Measurements from ENCODE around the gene HOTAIR. TPM values are rescaled to one million over a fixed set of nuclear protein-coding genes. Genes with fewer than 3 reads are reported as not detected.

The HOTAIR gene
- total RNA-seq, 1 donor from 2014 or later = not detected

DNA sequence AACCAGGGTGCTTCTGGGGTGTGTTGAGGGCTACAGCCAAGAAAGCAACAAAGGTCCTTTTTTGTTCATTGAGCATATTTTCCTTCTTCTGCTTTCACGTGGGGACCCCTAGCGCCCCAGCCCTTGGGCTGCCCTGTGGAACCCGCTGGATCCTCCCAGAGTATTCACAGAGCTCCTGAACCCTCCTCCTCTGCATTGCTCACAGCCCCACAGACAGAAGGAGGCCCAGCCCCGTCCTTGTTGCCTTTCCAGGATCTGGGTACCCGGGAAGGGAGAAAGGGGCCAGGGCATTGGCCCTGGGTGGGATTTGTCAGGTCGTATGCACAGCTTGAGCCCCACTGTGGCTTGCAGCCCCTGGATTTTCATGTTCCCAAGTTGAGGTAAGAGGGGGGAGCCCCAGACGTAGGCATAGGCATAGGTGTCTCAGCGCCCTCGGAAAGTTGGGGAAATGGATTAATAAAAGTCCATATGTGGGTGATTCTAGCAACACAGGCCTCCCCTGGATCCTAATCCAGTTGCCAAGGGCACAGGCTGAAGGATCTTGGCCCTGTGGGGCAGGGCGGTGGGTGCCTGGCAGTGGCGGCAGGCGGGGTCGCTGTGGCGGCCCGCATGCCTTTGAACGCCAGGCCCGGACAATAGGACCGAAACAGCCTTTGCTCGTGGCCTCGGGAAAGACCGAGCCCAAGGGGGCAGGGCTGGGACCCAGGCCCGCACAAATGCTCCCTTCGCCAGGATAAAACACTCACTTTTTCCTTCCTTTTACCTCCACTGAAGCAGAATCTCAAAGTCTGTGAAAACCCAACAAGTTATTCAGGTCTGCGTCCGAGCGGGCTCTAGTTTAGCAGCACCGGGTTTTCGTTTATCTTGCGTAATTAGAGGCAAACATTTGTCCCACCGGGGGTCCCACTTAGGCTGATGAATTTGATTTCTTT lies 7.1 kb upstream of the HOTAIR start:
- TF ChIP-seq, protein P1, sequence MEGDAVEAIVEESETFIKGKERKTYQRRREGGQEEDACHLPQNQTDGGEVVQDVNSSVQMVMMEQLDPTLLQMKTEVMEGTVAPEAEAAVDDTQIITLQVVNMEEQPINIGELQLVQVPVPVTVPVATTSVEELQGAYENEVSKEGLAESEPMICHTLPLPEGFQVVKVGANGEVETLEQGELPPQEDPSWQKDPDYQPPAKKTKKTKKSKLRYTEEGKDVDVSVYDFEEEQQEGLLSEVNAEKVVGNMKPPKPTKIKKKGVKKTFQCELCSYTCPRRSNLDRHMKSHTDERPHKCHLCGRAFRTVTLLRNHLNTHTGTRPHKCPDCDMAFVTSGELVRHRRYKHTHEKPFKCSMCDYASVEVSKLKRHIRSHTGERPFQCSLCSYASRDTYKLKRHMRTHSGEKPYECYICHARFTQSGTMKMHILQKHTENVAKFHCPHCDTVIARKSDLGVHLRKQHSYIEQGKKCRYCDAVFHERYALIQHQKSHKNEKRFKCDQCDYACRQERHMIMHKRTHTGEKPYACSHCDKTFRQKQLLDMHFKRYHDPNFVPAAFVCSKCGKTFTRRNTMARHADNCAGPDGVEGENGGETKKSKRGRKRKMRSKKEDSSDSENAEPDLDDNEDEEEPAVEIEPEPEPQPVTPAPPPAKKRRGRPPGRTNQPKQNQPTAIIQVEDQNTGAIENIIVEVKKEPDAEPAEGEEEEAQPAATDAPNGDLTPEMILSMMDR (IDR thresholded peaks at IDR 0.05; ENCODE audit: unreplicated experiment) = no peak
- H3K27me3 Mint-ChIP-seq = peaks cover 94% of the 10 kb centered on the region
- no peak overlapping the region for H3K4me3 Mint-ChIP-seq (ENCODE audit: low read depth)
- no peak overlapping the region for H3K27ac Mint-ChIP-seq
- no peak for DNase-seq (ENCODE audit: low spot score, unreplicated experiment)
- H3K9me3 Mint-ChIP-seq (ENCODE audit: low read depth) = no peaks in the 10 kb centered on the region
- H3K36me3 Mint-ChIP-seq (ENCODE audit: insufficient read depth) = no peaks in the 10 kb centered on the region
- H3K4me1 Mint-ChIP-seq (ENCODE audit: low read depth) = peaks cover 3% of the 10 kb centered on the region

DNA sequence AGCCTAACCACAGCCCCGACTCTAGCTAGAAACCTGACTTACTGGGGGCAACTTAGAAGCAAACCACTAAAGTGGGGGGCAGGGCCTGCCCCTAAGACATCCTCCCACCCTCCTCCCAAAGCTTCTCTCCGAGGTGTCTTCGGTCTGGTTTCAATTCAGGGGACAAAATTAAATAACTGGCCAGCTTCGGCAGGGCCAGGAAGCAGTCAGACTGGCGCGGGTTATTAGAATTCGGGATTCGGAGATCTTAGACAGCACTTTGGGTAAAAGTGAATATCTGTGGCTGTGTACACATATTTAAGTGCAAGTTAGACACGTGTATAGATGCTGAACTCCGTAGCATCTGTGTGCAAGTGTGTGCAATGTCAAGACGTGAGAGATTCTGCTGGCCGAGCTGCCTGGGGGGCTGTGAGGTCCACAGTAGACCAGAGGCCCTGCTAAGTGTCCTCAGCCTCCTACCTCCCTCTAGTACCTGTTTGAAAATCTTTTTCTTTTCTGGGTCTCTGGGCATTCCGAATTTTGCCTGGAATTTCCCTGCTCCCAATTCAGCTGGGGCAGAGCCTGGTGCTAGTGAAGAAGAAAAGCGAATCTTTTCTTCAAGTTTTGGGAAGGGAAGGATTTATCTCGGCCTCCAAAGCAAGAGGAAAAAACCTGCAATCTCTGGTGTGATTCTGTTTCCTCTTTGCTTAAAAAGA lies 6.2 kb upstream of the HOTAIR start:
- Mint-ChIP-seq H3K4me3 (ENCODE audit: low read depth) (no peak overlapping the region), H3K27ac (no peak overlapping the region)

DNA sequence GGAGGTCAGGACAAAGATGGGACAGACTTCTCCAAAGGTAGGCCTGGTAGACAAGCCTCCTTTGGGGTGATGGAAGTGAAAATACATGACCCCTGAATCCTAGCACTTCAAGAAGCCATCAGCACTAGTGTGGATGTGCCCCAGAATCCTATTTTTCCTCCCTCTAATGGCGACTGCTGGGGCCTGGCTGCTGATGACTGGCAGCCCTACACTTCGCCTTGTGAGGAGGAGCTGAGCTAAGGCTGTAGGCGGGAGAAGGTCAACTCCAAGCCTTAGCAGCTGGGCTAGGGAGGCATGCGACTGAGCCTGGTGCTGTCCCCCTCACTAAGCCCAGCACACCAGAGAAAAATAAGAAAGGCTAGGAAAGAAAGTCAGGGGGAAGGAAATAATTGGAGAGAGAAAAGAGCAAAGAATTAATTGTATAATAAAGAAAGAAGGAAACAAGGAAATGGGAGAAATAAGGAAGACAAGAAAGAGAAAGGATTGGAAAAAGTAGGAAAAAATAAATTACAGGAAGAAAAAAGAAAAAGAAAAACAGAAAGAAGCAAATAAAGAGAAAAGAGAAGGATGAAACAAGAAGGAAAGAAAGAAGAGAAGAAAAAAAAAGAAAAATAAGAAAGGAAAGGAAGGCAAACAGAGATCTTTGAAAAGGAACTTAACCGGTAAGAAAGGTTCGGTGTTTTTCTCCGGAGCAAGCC lies 5.5 kb upstream of the HOTAIR start:
- Mint-ChIP-seq H3K27ac (peak overlapping the region; percentile 57), H3K9me3 (ENCODE audit: low read depth) (no peaks in the 10 kb centered on the region), H3K27me3 (peaks cover 96% of the 10 kb centered on the region), H3K4me3 (ENCODE audit: low read depth) (no peak overlapping the region), H3K4me1 (ENCODE audit: low read depth) (peaks cover 1% of the 10 kb centered on the region), H3K36me3 (ENCODE audit: insufficient read depth) (no peaks in the 10 kb centered on the region)
- no peak for DNase-seq (ENCODE audit: low spot score, unreplicated experiment)
- TF ChIP-seq, protein P1 (IDR thresholded peaks at IDR 0.05; ENCODE audit: unreplicated experiment) = no peak

More for the DNA sequence above, 6.2 kb upstream of the HOTAIR start:
- TF ChIP-seq, protein P1 (IDR thresholded peaks at IDR 0.05; ENCODE audit: unreplicated experiment) = no peak
- Mint-ChIP-seq H3K4me1 (ENCODE audit: low read depth) (peaks cover 3% of the 10 kb centered on the region), H3K9me3 (ENCODE audit: low read depth) (no peaks in the 10 kb centered on the region), H3K27me3 (peaks cover 95% of the 10 kb centered on the region), H3K36me3 (ENCODE audit: insufficient read depth) (no peaks in the 10 kb centered on the region)
- DNase-seq (ENCODE audit: low spot score, unreplicated experiment) = no peak

DNA sequence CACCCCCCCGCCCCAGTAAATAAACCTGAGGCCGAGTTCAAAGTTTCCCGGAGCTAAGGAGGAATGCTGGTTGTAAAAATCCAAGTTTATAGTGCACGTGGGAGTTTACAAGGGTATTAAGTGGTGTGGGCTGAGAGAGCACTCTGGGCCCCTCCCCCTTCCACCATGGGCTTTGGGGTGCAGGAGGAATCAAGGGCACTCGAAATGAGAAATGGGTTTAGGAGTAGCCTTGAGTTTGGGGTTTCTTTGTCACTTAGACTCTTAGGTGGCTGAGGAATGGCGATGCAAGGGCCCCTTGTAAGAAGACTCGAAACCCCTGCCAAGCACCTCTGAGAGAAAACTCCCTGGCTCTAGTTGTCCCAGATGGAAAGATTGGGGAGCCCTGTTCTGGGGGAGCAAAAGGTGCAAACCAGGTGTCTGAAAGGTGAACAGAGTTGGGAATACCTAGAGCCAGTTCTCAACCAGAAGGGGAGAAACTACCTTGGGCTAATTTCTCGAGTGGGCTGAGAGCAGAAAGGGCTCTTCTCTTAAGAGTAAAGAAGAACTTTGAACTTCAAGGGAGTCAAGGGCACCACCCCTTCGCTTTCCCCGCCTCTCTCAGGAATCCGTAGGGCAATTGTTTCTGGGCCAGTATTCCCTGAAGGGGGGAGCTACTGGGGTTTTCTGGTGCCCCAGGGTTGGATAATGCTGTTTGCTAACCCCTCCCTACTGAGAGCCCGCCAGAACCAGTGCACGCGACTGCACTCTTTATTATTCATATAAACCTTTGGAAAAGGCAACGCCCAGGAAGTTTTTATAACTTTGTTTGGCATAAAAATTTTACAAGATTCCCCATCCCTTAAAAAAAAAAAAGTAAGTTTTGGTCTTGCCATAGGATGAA lies 4.0 kb upstream of the HOTAIR start:
- H3K9me3 Mint-ChIP-seq (ENCODE audit: low read depth) = no peaks in the 10 kb centered on the region
- no peaks in the 10 kb centered on the region for H3K4me1 Mint-ChIP-seq (ENCODE audit: low read depth)
- TF ChIP-seq, protein P1 (IDR thresholded peaks at IDR 0.05; ENCODE audit: unreplicated experiment) = no peak
- no peak for DNase-seq (ENCODE audit: low spot score, unreplicated experiment)
- no peaks in the 10 kb centered on the region for H3K36me3 Mint-ChIP-seq (ENCODE audit: insufficient read depth)
- H3K27me3 Mint-ChIP-seq = peaks cover 95% of the 10 kb centered on the region
- H3K4me3 Mint-ChIP-seq (ENCODE audit: low read depth) = no peak overlapping the region
- no peak overlapping the region for H3K27ac Mint-ChIP-seq

All from progenitor cell of endocrine pancreas (in vitro differentiated cells).